ENCODE measurements around the gene CBR3.

- no peak for TF ChIP-seq CTCF (IDR thresholded peaks at IDR 0.05)
- no peak for TF ChIP-seq POLR2A (IDR thresholded peaks at IDR 0.05)
Observed at GRCh38 chr21:36122977-36123376, 11.9 kb upstream of the CBR3 start.
